Measurements from ENCODE around the gene SNTG2.
"Not testable (repeated sequence)": the region's sequence is repeated elsewhere in the genome, so short reads cannot be mapped to it uniquely, and the experiment has no call there.

DNA sequence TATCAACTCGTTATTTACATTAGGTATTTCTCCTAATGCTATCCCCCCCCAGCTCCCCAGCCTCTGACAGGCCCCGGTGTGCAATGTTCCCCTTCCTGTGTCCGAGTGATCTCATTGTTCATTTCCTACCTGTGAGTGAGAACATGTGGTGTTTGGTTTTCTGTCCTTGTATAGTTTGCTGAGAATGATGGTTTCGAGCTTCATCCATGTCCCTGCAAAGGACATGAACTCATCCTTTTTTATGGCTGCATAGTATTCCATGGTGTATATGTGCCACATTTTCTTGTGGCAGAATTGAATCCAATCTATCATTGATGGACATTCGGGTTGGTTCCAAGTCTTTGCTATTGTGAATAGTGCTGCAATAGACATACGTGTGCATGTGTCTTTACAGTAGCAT lies 439.5 kb downstream of the SNTG2 start:
- not testable (repeated sequence) for TF ChIP-seq CTCF (IDR thresholded peaks at IDR 0.05; ENCODE audit: insufficient read depth, low read depth, low read length); EZH2 (IDR thresholded peaks at IDR 0.05; ENCODE audit: insufficient read depth, low read length)
